Left renal cortex interstitium (tissue), 4 donors: ENCODE data around the gene ZFYVE9. TPM values are rescaled to one million over a fixed set of nuclear protein-coding genes. Genes with fewer than 3 reads are reported as not detected.
A peak's percentile ranks its signal among the peaks of the same experiment; 100 is the strongest.

Source experiments
- DNase-seq, 4 donors: peaks; one replicate each; pipeline ENCODE4 v3.0.0-alpha.2; 2013; ENCODE audit warnings: low read depth in 4 of 4, low spot score in 2 of 4, missing footprints in 1 of 4
- polyA plus RNA-seq, 4 donors: library from polyadenylated mRNA; unstranded; fragments of 120-200 nt; gene quantifications; one replicate each; pipeline ENCODE4 v1.2.1, GENCODE V29; 2013; ENCODE audit not compliant: insufficient read length in 4 of 4

The ZFYVE9 gene
- polyA plus RNA-seq, 4 donors, result 32.2 to 36.9 (median 34.3) TPM

GRCh38 chr1:52332411-52332810 lies 190.5 kb downstream of the ZFYVE9 start:
- DNase-seq, result no peak

- DNase-seq, result no peak
Measured at GRCh38 chr1:52334906-52335528, 193.1 kb downstream of the ZFYVE9 start.

- no peak for DNase-seq
Measured at GRCh38 chr1:52337439-52337838, 195.6 kb downstream of the ZFYVE9 start.

- DNase-seq, result no peak
Measured at GRCh38 chr1:52341655-52342260, 199.9 kb downstream of the ZFYVE9 start.

GRCh38 chr1:52343979-52344378 lies 202.1 kb downstream of the ZFYVE9 start:
- no peak for DNase-seq

- DNase-seq, result no peak
Measured at GRCh38 chr1:52345252-52345651, 203.4 kb downstream of the ZFYVE9 start.

GRCh38 chr1:52346653-52347052 lies 204.8 kb downstream of the ZFYVE9 start:
- DNase-seq, result no peak

- no peak for DNase-seq
Measured at GRCh38 chr1:52348704-52349300, 206.9 kb downstream of the ZFYVE9 start.

GRCh38 chr1:52352690-52353089 lies 210.8 kb downstream of the ZFYVE9 start:
- no peak for DNase-seq

- DNase-seq, result no peak
Measured at GRCh38 chr1:52355436-52355835, 213.5 kb downstream of the ZFYVE9 start.

GRCh38 chr1:52355847-52356505 lies 214.1 kb downstream of the ZFYVE9 start:
- no peak for DNase-seq

GRCh38 chr1:52356818-52357355 lies 215.0 kb downstream of the ZFYVE9 start:
- DNase-seq, result no peak

GRCh38 chr1:52357397-52357796 lies 215.5 kb downstream of the ZFYVE9 start:
- no peak for DNase-seq

GRCh38 chr1:52358851-52359497 lies 217.1 kb downstream of the ZFYVE9 start:
- DNase-seq, result no peak

- DNase-seq, result no peak
Measured at GRCh38 chr1:52359676-52360594, 218.0 kb downstream of the ZFYVE9 start.

- DNase-seq, result no peak
Measured at GRCh38 chr1:52360595-52360968, 218.7 kb downstream of the ZFYVE9 start.

- DNase-seq, result no peak
Measured at GRCh38 chr1:52364235-52364839, 222.4 kb downstream of the ZFYVE9 start.

GRCh38 chr1:52365071-52365745 lies 223.3 kb downstream of the ZFYVE9 start:
- peak in 1 of 4 donors; percentile 17 for DNase-seq
